H9 (cell line): ENCODE data around the gene RARA. TPM values are rescaled to one million over a fixed set of nuclear protein-coding genes. Genes with fewer than 3 reads are reported as not detected.

Experiments used
- DNase-seq: peaks from one replicate; pipeline ENCODE4 v3.0.0-alpha.2; 2017
- H2AFZ ChIP-seq: one replicate; pipeline ENCODE4 v1.6.1; 2013; ENCODE audit warnings: mild to moderate bottlenecking, low read length, control low read depth, moderate library complexity
- H2AK5ac ChIP-seq: 2 replicates; pipeline ENCODE4 v1.6.1; 2013; ENCODE audit warnings: low read length, control low read depth, mixed read lengths; ENCODE audit not compliant: insufficient read length
- H2BK120ac ChIP-seq: one replicate; pipeline ENCODE4 v1.6.1; 2013; ENCODE audit warnings: low read depth, mild to moderate bottlenecking, low read length, control low read depth, inconsistent platforms; ENCODE audit not compliant: poor library complexity, severe bottlenecking
- H2BK12ac ChIP-seq: 2 replicates; pipeline ENCODE4 v1.6.1; 2013; ENCODE audit warnings: low read length, control low read depth, mixed read lengths, low read depth; ENCODE audit not compliant: insufficient read length
- H2BK15ac ChIP-seq: 2 replicates; pipeline ENCODE4 v1.6.1; 2013; ENCODE audit warnings: low read depth, low read length, control low read depth
- H2BK20ac ChIP-seq: one replicate; pipeline ENCODE4 v1.6.1; 2013; ENCODE audit warnings: low read depth, mild to moderate bottlenecking, low read length, control low read depth, inconsistent platforms; ENCODE audit not compliant: poor library complexity, severe bottlenecking
- H2BK5ac ChIP-seq: 2 replicates; pipeline ENCODE4 v1.6.1; 2013; ENCODE audit warnings: low read length, control low read depth, mixed read lengths; ENCODE audit not compliant: insufficient read length
- H3K14ac ChIP-seq: 2 replicates; pipeline ENCODE4 v1.6.1; 2013; ENCODE audit warnings: low read length, control low read depth; ENCODE audit not compliant: insufficient read depth
- H3K18ac ChIP-seq: 2 replicates; pipeline ENCODE4 v1.6.1; 2013; ENCODE audit warnings: low read depth, mild to moderate bottlenecking, mixed read lengths, low read length, control low read depth; ENCODE audit not compliant: insufficient read length
- H3K23ac ChIP-seq: 2 replicates; pipeline ENCODE4 v1.6.1; 2013; ENCODE audit warnings: low read length, control low read depth, mixed read lengths, low read depth; ENCODE audit not compliant: insufficient read length
- H3K23me2 ChIP-seq: 2 replicates; pipeline ENCODE4 v1.6.1; 2013; ENCODE audit warnings: low read depth, mild to moderate bottlenecking, mixed read lengths, low read length, control low read depth; ENCODE audit not compliant: insufficient read length, poor library complexity, severe bottlenecking
- H3K27ac ChIP-seq: 2 replicates; pipeline ENCODE4 v1.5.1; 2013; ENCODE audit warnings: low read length, control low read depth, mixed read lengths, low read depth; ENCODE audit not compliant: insufficient read length
- H3K27me3 ChIP-seq: 2 replicates; pipeline ENCODE4 v1.6.1; 2013; ENCODE audit warnings: low read length, control low read depth, inconsistent platforms; ENCODE audit not compliant: insufficient read depth
- H3K4ac ChIP-seq: 2 replicates; pipeline ENCODE4 v1.6.1; 2013; ENCODE audit warnings: low read depth, mild to moderate bottlenecking, control low read depth, inconsistent platforms, low read length, moderate library complexity
- H3K4me1 ChIP-seq: 2 replicates; pipeline ENCODE4 v1.6.1; 2013; ENCODE audit warnings: low read length, control low read depth, inconsistent platforms; ENCODE audit not compliant: insufficient read depth
- H3K4me2 ChIP-seq: 2 replicates; pipeline ENCODE4 v1.6.1; 2013; ENCODE audit warnings: low read length, control low read depth, mixed read lengths; ENCODE audit not compliant: insufficient read length, insufficient read depth
- H3K56ac ChIP-seq: 2 replicates; pipeline ENCODE4 v1.6.1; 2013; ENCODE audit warnings: low read depth, mild to moderate bottlenecking, mixed read lengths, low read length, control low read depth; ENCODE audit not compliant: insufficient read length
- H3K79me1 ChIP-seq: 2 replicates; pipeline ENCODE4 v1.6.1; 2013; ENCODE audit warnings: low read depth, mild to moderate bottlenecking, moderate library complexity, low read length, control low read depth, inconsistent platforms; ENCODE audit not compliant: insufficient read depth, poor library complexity, severe bottlenecking
- H3K79me2 ChIP-seq: 2 replicates; pipeline ENCODE4 v1.6.1; 2013; ENCODE audit warnings: low read length, control low read depth, inconsistent platforms; ENCODE audit not compliant: insufficient read depth
- H3K9ac ChIP-seq: 2 replicates; pipeline ENCODE4 v1.6.1; 2013; ENCODE audit warnings: low read length, control low read depth, mixed read lengths; ENCODE audit not compliant: insufficient read length; ENCODE audit errors: extremely low read depth
- H3K9me3 ChIP-seq: one replicate; pipeline ENCODE4 v1.6.1; 2013; ENCODE audit warnings: low read depth, low read length, inconsistent platforms; ENCODE audit not compliant: control insufficient read depth
- H3T11ph ChIP-seq: one replicate; pipeline ENCODE4 v1.6.1; 2013; ENCODE audit warnings: mild to moderate bottlenecking, low read length, control low read depth, inconsistent platforms
- H4K20me1 ChIP-seq: one replicate; pipeline ENCODE4 v1.6.1; 2013; ENCODE audit not compliant: control insufficient read depth, insufficient read length, insufficient read depth
- H4K5ac ChIP-seq: 2 replicates; pipeline ENCODE4 v1.6.1; 2013; ENCODE audit warnings: low read depth, mild to moderate bottlenecking, mixed read lengths, low read length, control low read depth; ENCODE audit not compliant: insufficient read length
- H4K8ac ChIP-seq: replicated peaks from 2 replicates; pipeline ENCODE4 v1.6.1; 2013; ENCODE audit warnings: low read length, control low read depth, mixed read lengths, low read depth; ENCODE audit not compliant: insufficient read length
- H4K91ac ChIP-seq: 2 replicates; pipeline ENCODE4 v1.6.1; 2013; ENCODE audit warnings: low read depth, mild to moderate bottlenecking, moderate library complexity, mixed read lengths, low read length, control low read depth; ENCODE audit not compliant: insufficient read length
- H3K27ac Mint-ChIP-seq, 3 experiments: 2 replicates in 2 of 3; 3 replicates in 1 of 3; pipeline ENCODE4 v1.8.0; 2020 to 2021; ENCODE audit warnings: mixed read lengths in 3 of 3, mild to moderate bottlenecking in 1 of 3, moderate library complexity in 1 of 3
- H3K27me3 Mint-ChIP-seq: 2 replicates; pipeline ENCODE4 v1.8.0; 2021; ENCODE audit warnings: low read depth, mild to moderate bottlenecking, moderate library complexity, mixed read lengths
- H3K36me3 Mint-ChIP-seq, 3 experiments: 2 replicates in 2 of 3; 3 replicates in 1 of 3; pipeline ENCODE4 v1.8.0; 2020 to 2021; ENCODE audit warnings: low read depth in 3 of 3, mixed read lengths in 3 of 3; ENCODE audit not compliant: insufficient read depth in 1 of 3
- H3K4me1 Mint-ChIP-seq, 2 experiments: 2 replicates each; pipeline ENCODE4 v1.8.0; 2020; ENCODE audit warnings: mixed read lengths in 2 of 2
- H3K4me3 Mint-ChIP-seq, 2 experiments: 2 replicates in 1 of 2; 3 replicates in 1 of 2; pipeline ENCODE4 v1.8.0; 2020 to 2021; ENCODE audit warnings: mild to moderate bottlenecking in 2 of 2, mixed read lengths in 2 of 2, moderate library complexity in 1 of 2
- H3K9me3 Mint-ChIP-seq, 2 experiments: 2 replicates in 1 of 2; 3 replicates in 1 of 2; pipeline ENCODE4 v1.8.0; 2020; ENCODE audit warnings: mild to moderate bottlenecking in 2 of 2, mixed read lengths in 2 of 2, moderate library complexity in 1 of 2
- WGBS: extraction: QIAGEN DNeasy Blood & Tissue Kit; methylation state at CpG from one replicate; pipeline ENCODE4 v1.1.7; 2013; ENCODE audit warnings: missing lambda C conversion rate, low lambda C conversion rate, mixed read lengths; ENCODE audit not compliant: insufficient read length; ENCODE audit errors: extremely low coverage; 5-methylcytosine and 5-hydroxymethylcytosine counted together
- total RNA-seq: library from RNA; stranded (reverse); gene quantifications from 2 replicates; pipeline ENCODE4 v1.2.1, GENCODE V29; 2021
- TF ChIP-seq, protein P1 (sequence below): fragments of 200-600 bp; sonication (generic); conservative IDR thresholded peaks from 3 replicates; pipeline ENCODE4 v1.8.0; 2021; ENCODE audit warnings: antibody characterized with exemption, mild to moderate bottlenecking

The RARA gene
- total RNA-seq, 1 experiment from 2014 or later: 17.6 TPM

DNA sequence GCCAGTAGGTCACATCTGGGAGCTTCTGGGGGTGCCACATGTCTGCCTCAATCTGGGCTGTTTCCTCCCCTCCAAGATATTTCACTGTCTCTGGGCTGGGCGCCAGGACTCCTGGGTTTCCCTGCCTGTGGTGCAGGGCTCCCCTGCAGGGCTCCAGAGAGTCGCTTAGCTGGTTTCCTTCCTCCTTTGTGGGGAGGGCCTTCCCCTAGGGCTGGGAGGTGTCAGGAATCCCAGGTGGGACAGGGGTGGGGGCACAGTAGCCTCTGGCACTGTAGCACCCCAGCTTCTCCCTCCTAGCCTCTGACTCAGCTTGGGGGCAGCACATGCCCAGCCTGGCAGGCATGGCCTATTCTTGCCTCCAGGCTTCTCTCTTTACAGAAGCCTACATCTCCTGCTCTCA is 2.6 kb downstream of the RARA start:
- Histone ChIP-seq H3K79me2 (no peaks in the 10 kb centered on the region), H3K4me2 (no peak overlapping the region), H2AFZ (no peak overlapping the region), H4K8ac (no peak overlapping the region), H4K20me1 (peaks cover 4% of the 10 kb centered on the region), H3K23me2 (peaks cover 12% of the 10 kb centered on the region), H2BK5ac (no peak overlapping the region), H3K23ac (no peak overlapping the region), H3K9me3 (no peaks in the 10 kb centered on the region), H2AK5ac (no peak overlapping the region), H3K18ac (no peak overlapping the region), H3K9ac (no peak overlapping the region), H3K27ac (no peak overlapping the region), H2BK20ac (no peak overlapping the region), H3K27me3 (no peaks in the 10 kb centered on the region; the same call in 1 of the 2 replicates), H3T11ph (no peak overlapping the region), H2BK15ac (no peak overlapping the region), H4K91ac (no peak overlapping the region), H3K79me1 (no peaks in the 10 kb centered on the region), H2BK120ac (no peak overlapping the region), H3K56ac (no peak overlapping the region), H3K4me1 (peaks cover 16% of the 10 kb centered on the region; the same call in 1 of the 2 replicates), H3K4ac (no peak overlapping the region), H4K5ac (no peak overlapping the region), H2BK12ac (no peak overlapping the region), H3K14ac (no peak overlapping the region)
- Mint-ChIP-seq H3K9me3 (no peaks in the 10 kb centered on the region), H3K4me3 (no peak overlapping the region), H3K36me3 (no peaks in the 10 kb centered on the region), H3K27ac (no peak overlapping the region; a peak in 1 of 7 replicates), H3K27me3 (peaks cover 39% of the 10 kb centered on the region), H3K4me1 (peaks cover 41 to 49% of the 10 kb centered on the region in 2 experiments)
- TF ChIP-seq, protein P1, sequence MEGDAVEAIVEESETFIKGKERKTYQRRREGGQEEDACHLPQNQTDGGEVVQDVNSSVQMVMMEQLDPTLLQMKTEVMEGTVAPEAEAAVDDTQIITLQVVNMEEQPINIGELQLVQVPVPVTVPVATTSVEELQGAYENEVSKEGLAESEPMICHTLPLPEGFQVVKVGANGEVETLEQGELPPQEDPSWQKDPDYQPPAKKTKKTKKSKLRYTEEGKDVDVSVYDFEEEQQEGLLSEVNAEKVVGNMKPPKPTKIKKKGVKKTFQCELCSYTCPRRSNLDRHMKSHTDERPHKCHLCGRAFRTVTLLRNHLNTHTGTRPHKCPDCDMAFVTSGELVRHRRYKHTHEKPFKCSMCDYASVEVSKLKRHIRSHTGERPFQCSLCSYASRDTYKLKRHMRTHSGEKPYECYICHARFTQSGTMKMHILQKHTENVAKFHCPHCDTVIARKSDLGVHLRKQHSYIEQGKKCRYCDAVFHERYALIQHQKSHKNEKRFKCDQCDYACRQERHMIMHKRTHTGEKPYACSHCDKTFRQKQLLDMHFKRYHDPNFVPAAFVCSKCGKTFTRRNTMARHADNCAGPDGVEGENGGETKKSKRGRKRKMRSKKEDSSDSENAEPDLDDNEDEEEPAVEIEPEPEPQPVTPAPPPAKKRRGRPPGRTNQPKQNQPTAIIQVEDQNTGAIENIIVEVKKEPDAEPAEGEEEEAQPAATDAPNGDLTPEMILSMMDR: no peak
- no CpG with 5 or more reads among the region's 2 CpGs for WGBS
- DNase-seq: no peak
